ENCODE results near the gene SLC12A8. TPM values are rescaled to one million over a fixed set of nuclear protein-coding genes. Genes with fewer than 3 reads are reported as not detected.

The SLC12A8 gene
- total RNA-seq, 2 experiments from 2014 or later: 1.1 to 1.6 TPM

- Mint-ChIP-seq H3K36me3 (ENCODE audit: low read depth) (peaks cover 3% of the 10 kb centered on the region), H3K9me3 (peaks cover 4% of the 10 kb centered on the region), H3K4me3 (no peak overlapping the region), H3K4me1 (ENCODE audit: low read depth) (peaks cover 35% of the 10 kb centered on the region), H3K27ac (no peak overlapping the region), H3K27me3 (peaks cover 19% of the 10 kb centered on the region)
- ChIA-PET POLR2A (no interaction called here), CTCF (interaction anchor here (1.0 kb wide), 1 partner anchor 10 kb away, joined by 3 read pairs; no protein-coding TSS in a partner anchor)
- no peak for TF ChIP-seq CTCF (IDR thresholded peaks at IDR 0.05)
- intact Hi-C loops (cut with micrococcal nuclease): no loop called here
- no peak for ATAC-seq
- no peak for DNase-seq
Observed at GRCh38 chr3:125136966-125137357, 75.6 kb downstream of the SLC12A8 start.

- Mint-ChIP-seq H3K36me3 (ENCODE audit: low read depth) (peaks cover 3% of the 10 kb centered on the region), H3K9me3 (peaks cover 4% of the 10 kb centered on the region), H3K4me3 (no peak overlapping the region), H3K27me3 (peaks cover 19% of the 10 kb centered on the region), H3K4me1 (ENCODE audit: low read depth) (peaks cover 32% of the 10 kb centered on the region), H3K27ac (no peak overlapping the region)
- intact Hi-C loops (cut with micrococcal nuclease): no loop called here
- ATAC-seq (no peak), DNase-seq (no peak)
- POLR2A ChIA-PET: interaction anchor here (0.7 kb wide), 1 partner anchor 217 kb away, joined by 3 read pairs; no protein-coding TSS in a partner anchor
- no peak for TF ChIP-seq CTCF (IDR thresholded peaks at IDR 0.05)
- CTCF ChIA-PET: interaction anchor here (1.0 kb wide), 1 partner anchor 11 kb away, joined by 3 read pairs; no protein-coding TSS in a partner anchor
Observed at GRCh38 chr3:125136515-125136914, 76.0 kb downstream of the SLC12A8 start.

GRCh38 chr3:125134952-125135351 lies 77.6 kb downstream of the SLC12A8 start:
- ChIA-PET POLR2A (no interaction called here), CTCF (interaction anchor here (1.5 kb wide), 1 partner anchor 290 kb away, joined by 3 read pairs; no protein-coding TSS in a partner anchor)
- Mint-ChIP-seq H3K36me3 (ENCODE audit: low read depth) (no peaks in the 10 kb centered on the region), H3K27me3 (peaks cover 17% of the 10 kb centered on the region), H3K9me3 (no peaks in the 10 kb centered on the region), H3K4me3 (no peak overlapping the region), H3K4me1 (ENCODE audit: low read depth) (peaks cover 20% of the 10 kb centered on the region), H3K27ac (no peak overlapping the region)
- DNase-seq (no peak), ATAC-seq (no peak)
- no peak for TF ChIP-seq CTCF (IDR thresholded peaks at IDR 0.05)
- intact Hi-C loops (cut with micrococcal nuclease): no loop called here

- no peak for ATAC-seq
- Mint-ChIP-seq H3K27me3 (peaks cover 14% of the 10 kb centered on the region), H3K4me3 (no peak overlapping the region), H3K4me1 (ENCODE audit: low read depth) (peaks cover 19% of the 10 kb centered on the region), H3K9me3 (no peaks in the 10 kb centered on the region), H3K27ac (no peak overlapping the region), H3K36me3 (ENCODE audit: low read depth) (no peaks in the 10 kb centered on the region)
- POLR2A ChIA-PET: interaction anchor here (0.9 to 1.2 kb wide), 3 partner anchors 9 to 48 kb away, joined by 3 to 4 read pairs (median 3); no protein-coding TSS in a partner anchor
- CTCF ChIA-PET: interaction anchor here (1.3 kb wide), 1 partner anchor 17 kb away, joined by 4 read pairs; no protein-coding TSS in a partner anchor
- no peak for DNase-seq
- intact Hi-C loops (cut with micrococcal nuclease): no loop called here
- no peak for TF ChIP-seq CTCF (IDR thresholded peaks at IDR 0.05)
Observed at GRCh38 chr3:125132815-125133214, 79.7 kb downstream of the SLC12A8 start.

GRCh38 chr3:125129512-125129997 lies 83.0 kb downstream of the SLC12A8 start:
- intact Hi-C loops (cut with micrococcal nuclease): no loop called here
- Mint-ChIP-seq H3K9me3 (no peaks in the 10 kb centered on the region), H3K4me1 (ENCODE audit: low read depth) (peaks cover 27% of the 10 kb centered on the region), H3K36me3 (ENCODE audit: low read depth) (no peaks in the 10 kb centered on the region), H3K4me3 (no peak overlapping the region), H3K27me3 (peaks cover 8% of the 10 kb centered on the region), H3K27ac (no peak overlapping the region)
- DNase-seq (no peak), ATAC-seq (no peak)
- CTCF ChIA-PET: interaction anchor here (1.1 kb wide), 1 partner anchor 11 kb away, joined by 4 read pairs; no protein-coding TSS in a partner anchor
- TF ChIP-seq CTCF (IDR thresholded peaks at IDR 0.05): no peak
- POLR2A ChIA-PET: no interaction called here
